ENCODE results near the gene RCN2. TPM values are rescaled to one million over a fixed set of nuclear protein-coding genes. Genes with fewer than 3 reads are reported as not detected.

Gene RCN2
- total and polyA plus RNA-seq, 2 experiments from 2014 or later = 144 to 153 TPM

DNA sequence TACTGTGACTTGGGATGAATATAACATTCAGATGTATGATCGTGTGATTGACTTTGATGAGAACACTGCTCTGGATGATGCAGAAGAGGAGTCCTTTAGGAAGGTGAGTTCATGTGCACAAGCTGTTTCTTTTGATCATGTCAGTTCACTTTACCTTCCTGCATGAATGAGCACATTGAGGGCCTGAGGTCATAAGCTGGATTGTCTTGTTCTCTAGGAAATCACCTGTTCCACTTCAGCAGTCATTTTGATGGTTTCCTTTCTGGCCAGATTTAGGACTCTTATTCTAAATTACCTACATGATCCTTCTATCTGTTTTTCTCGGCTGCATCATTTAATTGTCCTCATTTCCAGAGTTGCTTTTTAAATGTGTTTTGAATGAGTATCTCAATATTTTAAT lies 4.1 kb downstream of the RCN2 start:
- Histone ChIP-seq H4K20me1 (ENCODE audit: insufficient read depth, poor library complexity, severe bottlenecking) (no peaks in the 10 kb centered on the region), H3K27me3 (no peaks in the 10 kb centered on the region), H3K4me3 (no peak overlapping the region), H2AFZ (no peak overlapping the region), H3K9me2 (replicated peaks; ENCODE audit: insufficient read depth) (no peaks in the 10 kb centered on the region), H3K4me2 (no peak overlapping the region), H3K9me3 (ENCODE audit: low read depth) (no peaks in the 10 kb centered on the region), H3K27ac (no peak overlapping the region), H3K4me1 (ENCODE audit: insufficient read depth) (peaks cover 7% of the 10 kb centered on the region), H3K79me2 (peaks cover 37% of the 10 kb centered on the region), H3K36me3 (replicated peaks; ENCODE audit: insufficient read depth, low read depth) (no peaks in the 10 kb centered on the region)
- no peak for TF ChIP-seq EZH2 (IDR thresholded peaks at IDR 0.05; ENCODE audit: borderline replicate concordance)
- TF ChIP-seq, protein P1, sequence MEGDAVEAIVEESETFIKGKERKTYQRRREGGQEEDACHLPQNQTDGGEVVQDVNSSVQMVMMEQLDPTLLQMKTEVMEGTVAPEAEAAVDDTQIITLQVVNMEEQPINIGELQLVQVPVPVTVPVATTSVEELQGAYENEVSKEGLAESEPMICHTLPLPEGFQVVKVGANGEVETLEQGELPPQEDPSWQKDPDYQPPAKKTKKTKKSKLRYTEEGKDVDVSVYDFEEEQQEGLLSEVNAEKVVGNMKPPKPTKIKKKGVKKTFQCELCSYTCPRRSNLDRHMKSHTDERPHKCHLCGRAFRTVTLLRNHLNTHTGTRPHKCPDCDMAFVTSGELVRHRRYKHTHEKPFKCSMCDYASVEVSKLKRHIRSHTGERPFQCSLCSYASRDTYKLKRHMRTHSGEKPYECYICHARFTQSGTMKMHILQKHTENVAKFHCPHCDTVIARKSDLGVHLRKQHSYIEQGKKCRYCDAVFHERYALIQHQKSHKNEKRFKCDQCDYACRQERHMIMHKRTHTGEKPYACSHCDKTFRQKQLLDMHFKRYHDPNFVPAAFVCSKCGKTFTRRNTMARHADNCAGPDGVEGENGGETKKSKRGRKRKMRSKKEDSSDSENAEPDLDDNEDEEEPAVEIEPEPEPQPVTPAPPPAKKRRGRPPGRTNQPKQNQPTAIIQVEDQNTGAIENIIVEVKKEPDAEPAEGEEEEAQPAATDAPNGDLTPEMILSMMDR (IDR thresholded peaks at IDR 0.05; ENCODE audit: poor library complexity) = no peak
- TF ChIP-seq EZH2phosphoT487 (IDR thresholded peaks at IDR 0.05; ENCODE audit: low read depth, severe bottlenecking, unreplicated experiment) = no peak
- WGBS (ENCODE audit: low lambda C conversion rate, missing lambda C conversion rate) = 94% methylated on average over 2 of the region's 2 CpGs
- no peak for DNase-seq (ENCODE audit: low spot score)

DNA sequence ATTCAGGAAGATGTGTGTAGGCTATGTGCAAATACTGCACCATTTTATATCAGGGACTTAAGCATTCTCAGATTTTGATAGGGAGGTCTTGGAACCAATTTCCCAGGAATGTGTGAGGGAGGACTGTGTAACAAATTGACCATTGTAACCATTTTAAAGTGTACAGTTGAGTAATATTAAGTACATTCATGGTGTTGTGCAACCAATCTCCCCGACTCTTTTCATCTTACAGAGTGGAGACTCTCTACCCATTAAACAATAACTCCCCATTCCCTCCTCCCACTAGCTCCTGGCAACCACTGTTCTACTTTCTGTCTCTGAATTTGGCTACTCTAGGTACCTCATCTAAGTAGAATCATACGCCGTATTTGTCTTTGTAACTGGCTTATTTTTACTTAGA lies 5.1 kb downstream of the RCN2 start:
- no peaks in the 10 kb centered on the region for H4K20me1 ChIP-seq (ENCODE audit: insufficient read depth, poor library complexity, severe bottlenecking)
- no peak overlapping the region for H2AFZ ChIP-seq
- no peak overlapping the region for H3K27ac ChIP-seq
- no peak overlapping the region for H3K4me3 ChIP-seq
- H3K4me2 ChIP-seq = no peak overlapping the region
- no peak for DNase-seq (ENCODE audit: low spot score)
- no peaks in the 10 kb centered on the region for H3K9me3 ChIP-seq (ENCODE audit: low read depth)
- H3K36me3 ChIP-seq (replicated peaks; ENCODE audit: insufficient read depth, low read depth) = no peaks in the 10 kb centered on the region
- TF ChIP-seq EZH2 (IDR thresholded peaks at IDR 0.05; ENCODE audit: borderline replicate concordance) (no peak), EZH2phosphoT487 (IDR thresholded peaks at IDR 0.05; ENCODE audit: low read depth, severe bottlenecking, unreplicated experiment) (no peak)
- TF ChIP-seq, protein P1 (IDR thresholded peaks at IDR 0.05; ENCODE audit: poor library complexity) = no peak
- H3K4me1 ChIP-seq (ENCODE audit: insufficient read depth) = peaks cover 7% of the 10 kb centered on the region
- WGBS (ENCODE audit: low lambda C conversion rate, missing lambda C conversion rate) = 98% methylated on average over 3 of the region's 3 CpGs
- H3K27me3 ChIP-seq = no peaks in the 10 kb centered on the region
- no peaks in the 10 kb centered on the region for H3K9me2 ChIP-seq (replicated peaks; ENCODE audit: insufficient read depth)
- peaks cover 37% of the 10 kb centered on the region for H3K79me2 ChIP-seq

- H3K79me2 ChIP-seq = peaks cover 18% of the 10 kb centered on the region
- H3K4me2 ChIP-seq = no peak overlapping the region
- H3K4me3 ChIP-seq = no peak overlapping the region
- no peak for DNase-seq (ENCODE audit: low spot score)
- H4K20me1 ChIP-seq (ENCODE audit: insufficient read depth, poor library complexity, severe bottlenecking) = no peaks in the 10 kb centered on the region
- no peak for TF ChIP-seq EZH2phosphoT487 (IDR thresholded peaks at IDR 0.05; ENCODE audit: low read depth, severe bottlenecking, unreplicated experiment)
- no peak for TF ChIP-seq EZH2 (IDR thresholded peaks at IDR 0.05; ENCODE audit: borderline replicate concordance)
- TF ChIP-seq, protein P1 (IDR thresholded peaks at IDR 0.05; ENCODE audit: poor library complexity) = no peak
- no peak overlapping the region for H3K27ac ChIP-seq
- no peaks in the 10 kb centered on the region for H3K36me3 ChIP-seq (replicated peaks; ENCODE audit: insufficient read depth, low read depth)
- H2AFZ ChIP-seq = no peak overlapping the region
- H3K9me3 ChIP-seq (ENCODE audit: low read depth) = no peaks in the 10 kb centered on the region
- no peaks in the 10 kb centered on the region for H3K4me1 ChIP-seq (ENCODE audit: insufficient read depth)
- H3K27me3 ChIP-seq = no peaks in the 10 kb centered on the region
- no peaks in the 10 kb centered on the region for H3K9me2 ChIP-seq (replicated peaks; ENCODE audit: insufficient read depth)
- 99% methylated on average over 5 of the region's 5 CpGs for WGBS (ENCODE audit: low lambda C conversion rate, missing lambda C conversion rate)
These were observed 7.2 kb downstream of the RCN2 start for GRCh38 chr15:76938752-76939151.

GRCh38 chr15:76939715-76940114 lies 8.2 kb downstream of the RCN2 start:
- H3K4me2 ChIP-seq = no peak overlapping the region
- H4K20me1 ChIP-seq (ENCODE audit: insufficient read depth, poor library complexity, severe bottlenecking) = no peaks in the 10 kb centered on the region
- peaks cover 9% of the 10 kb centered on the region for H3K79me2 ChIP-seq
- H3K4me1 ChIP-seq (ENCODE audit: insufficient read depth) = no peaks in the 10 kb centered on the region
- H3K9me3 ChIP-seq (ENCODE audit: low read depth) = no peaks in the 10 kb centered on the region
- no peak overlapping the region for H3K4me3 ChIP-seq
- H3K27me3 ChIP-seq = no peaks in the 10 kb centered on the region
- no peak for DNase-seq (ENCODE audit: low spot score)
- WGBS (ENCODE audit: low lambda C conversion rate, missing lambda C conversion rate) = 0% methylated on average over 1 of the region's 1 CpG
- no peak overlapping the region for H3K27ac ChIP-seq
- no peaks in the 10 kb centered on the region for H3K36me3 ChIP-seq (replicated peaks; ENCODE audit: insufficient read depth, low read depth)
- TF ChIP-seq, protein P1 (IDR thresholded peaks at IDR 0.05; ENCODE audit: poor library complexity) = no peak
- no peak for TF ChIP-seq EZH2 (IDR thresholded peaks at IDR 0.05; ENCODE audit: borderline replicate concordance)
- no peak for TF ChIP-seq EZH2phosphoT487 (IDR thresholded peaks at IDR 0.05; ENCODE audit: low read depth, severe bottlenecking, unreplicated experiment)
- H3K9me2 ChIP-seq (replicated peaks; ENCODE audit: insufficient read depth) = no peaks in the 10 kb centered on the region
- H2AFZ ChIP-seq = no peak overlapping the region
